Neutrophil (primary cell): ENCODE measurements around the gene RAB6B.

Experiments
- H3K27ac ChIP-seq: fragments of 200-600 bp; sonication (generic); 2 replicates; pipeline ENCODE4 v1.5.1; 2016; ENCODE audit warnings: mild to moderate bottlenecking, moderate library complexity
- H3K27me3 ChIP-seq: fragments of 200-600 bp; sonication (generic); 2 replicates; pipeline ENCODE4 v1.6.0; 2016; ENCODE audit warnings: mild to moderate bottlenecking
- H3K36me3 ChIP-seq: fragments of 200-600 bp; sonication (generic); 2 replicates; pipeline ENCODE4 v1.5.1; 2017
- H3K4me1 ChIP-seq, 2 experiments: fragments of 200-600 bp in 1 of 2; sonication (generic) in 1 of 2; 1 replicate in 1 of 2; 2 replicates in 1 of 2; pipeline versions ENCODE4 v1.5.1 to v1.6.1; 2013 to 2016; ENCODE audit warnings: low read depth in 1 of 2, low read length in 1 of 2, mild to moderate bottlenecking in 1 of 2, moderate library complexity in 1 of 2; ENCODE audit not compliant: control insufficient read depth in 1 of 2, insufficient read depth in 1 of 2
- H3K4me3 ChIP-seq, 2 experiments: fragments of 200-600 bp in 1 of 2; sonication (generic) in 1 of 2; 1 replicate in 1 of 2; 2 replicates in 1 of 2; pipeline ENCODE4 v1.5.1; 2013 to 2016; ENCODE audit warnings: low read depth in 1 of 2, low read length in 1 of 2, mild to moderate bottlenecking in 1 of 2, moderate library complexity in 1 of 2
- H3K9me3 ChIP-seq: fragments of 200-600 bp; sonication (generic); 2 replicates; pipeline ENCODE4 v1.5.1; 2016
- TF ChIP-seq, protein P1 (sequence below): fragments of 200-600 bp; sonication (generic); IDR thresholded peaks from 2 replicates; pipeline ENCODE4 v1.5.1; 2016; ENCODE audit warnings: antibody characterized with exemption

Gene RAB6B

DNA sequence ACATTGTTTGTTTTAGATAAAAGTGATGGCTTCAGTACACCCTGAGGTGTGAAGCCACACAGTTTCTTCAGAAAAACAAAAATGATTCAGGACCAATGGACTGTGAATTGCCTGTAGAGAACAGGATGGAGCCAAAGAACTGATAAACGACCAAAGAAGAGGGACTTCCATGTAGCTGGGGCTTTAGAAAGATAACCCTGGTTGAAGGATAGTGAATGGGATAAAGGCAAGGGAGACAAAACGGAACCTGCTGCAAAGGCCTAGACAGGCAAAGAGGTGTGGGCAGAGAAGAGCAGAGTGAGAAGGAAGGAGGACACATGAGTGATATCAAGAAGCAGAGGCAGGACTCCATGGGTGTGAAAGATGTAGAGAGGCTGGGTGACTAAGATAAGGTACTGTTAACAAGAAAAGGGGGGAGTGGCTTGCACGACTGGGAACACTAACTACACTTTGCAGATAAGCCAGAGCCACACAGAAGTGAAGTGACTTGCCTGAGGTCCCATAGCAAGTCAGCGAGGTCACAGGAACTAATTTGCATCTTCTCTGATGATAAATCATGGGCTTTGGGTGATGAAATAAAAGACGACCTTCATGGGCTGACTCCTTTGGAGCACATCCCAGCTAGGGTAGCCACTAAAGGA lies 44.3 kb downstream of the RAB6B start:
- Histone ChIP-seq H3K9me3 (no peaks in the 10 kb centered on the region), H3K27me3 (no peaks in the 10 kb centered on the region), H3K4me3 (no peak overlapping the region), H3K4me1 (no peaks in the 10 kb centered on the region), H3K27ac (no peak overlapping the region), H3K36me3 (no peaks in the 10 kb centered on the region)
- TF ChIP-seq, protein P1, sequence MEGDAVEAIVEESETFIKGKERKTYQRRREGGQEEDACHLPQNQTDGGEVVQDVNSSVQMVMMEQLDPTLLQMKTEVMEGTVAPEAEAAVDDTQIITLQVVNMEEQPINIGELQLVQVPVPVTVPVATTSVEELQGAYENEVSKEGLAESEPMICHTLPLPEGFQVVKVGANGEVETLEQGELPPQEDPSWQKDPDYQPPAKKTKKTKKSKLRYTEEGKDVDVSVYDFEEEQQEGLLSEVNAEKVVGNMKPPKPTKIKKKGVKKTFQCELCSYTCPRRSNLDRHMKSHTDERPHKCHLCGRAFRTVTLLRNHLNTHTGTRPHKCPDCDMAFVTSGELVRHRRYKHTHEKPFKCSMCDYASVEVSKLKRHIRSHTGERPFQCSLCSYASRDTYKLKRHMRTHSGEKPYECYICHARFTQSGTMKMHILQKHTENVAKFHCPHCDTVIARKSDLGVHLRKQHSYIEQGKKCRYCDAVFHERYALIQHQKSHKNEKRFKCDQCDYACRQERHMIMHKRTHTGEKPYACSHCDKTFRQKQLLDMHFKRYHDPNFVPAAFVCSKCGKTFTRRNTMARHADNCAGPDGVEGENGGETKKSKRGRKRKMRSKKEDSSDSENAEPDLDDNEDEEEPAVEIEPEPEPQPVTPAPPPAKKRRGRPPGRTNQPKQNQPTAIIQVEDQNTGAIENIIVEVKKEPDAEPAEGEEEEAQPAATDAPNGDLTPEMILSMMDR = no peak

DNA sequence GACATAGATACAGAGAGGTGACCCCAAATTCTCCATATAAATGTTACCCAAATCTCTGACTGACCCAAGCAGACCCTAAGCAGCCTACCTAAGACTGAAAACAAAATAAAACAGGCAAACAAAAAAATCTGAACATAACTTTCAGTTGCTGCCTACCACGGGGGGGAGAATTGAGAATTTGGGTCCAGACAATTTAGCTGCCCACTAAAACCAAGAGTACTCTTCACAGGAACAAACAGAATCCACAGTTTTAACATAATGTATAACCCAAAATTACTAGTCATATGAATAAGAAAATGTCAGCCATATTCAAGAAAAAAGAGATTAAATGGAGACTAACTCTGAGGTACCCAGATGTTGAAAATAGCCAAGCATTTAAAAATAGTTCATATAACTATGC lies 45.6 kb downstream of the RAB6B start:
- Histone ChIP-seq H3K4me3 (no peak overlapping the region), H3K36me3 (no peaks in the 10 kb centered on the region), H3K4me1 (no peaks in the 10 kb centered on the region), H3K27ac (no peak overlapping the region), H3K9me3 (no peaks in the 10 kb centered on the region), H3K27me3 (no peaks in the 10 kb centered on the region)
- TF ChIP-seq, protein P1 = no peak

DNA sequence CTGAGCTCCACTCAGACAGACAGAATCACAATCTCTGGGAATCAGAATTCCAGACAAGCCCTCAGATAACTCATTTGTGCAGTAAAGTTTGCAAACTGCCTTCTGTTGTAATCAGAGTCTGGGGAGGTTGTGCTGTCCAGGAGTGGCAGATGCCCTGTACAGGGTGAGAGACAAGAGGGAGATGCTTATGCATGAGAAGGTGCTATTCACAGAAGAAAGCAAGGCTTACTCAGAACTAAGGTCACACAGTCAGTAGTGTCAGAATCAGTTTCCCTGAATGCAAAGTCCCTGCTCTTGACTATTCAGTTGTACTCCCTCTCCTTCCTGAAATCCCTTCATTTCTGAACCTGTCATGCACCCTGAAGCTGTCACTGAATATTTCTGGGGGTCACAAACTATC lies 46.3 kb downstream of the RAB6B start:
- H3K4me1 ChIP-seq = no peaks in the 10 kb centered on the region
- TF ChIP-seq, protein P1 = no peak
- no peaks in the 10 kb centered on the region for H3K27me3 ChIP-seq
- H3K36me3 ChIP-seq = no peaks in the 10 kb centered on the region
- H3K27ac ChIP-seq = no peak overlapping the region
- no peaks in the 10 kb centered on the region for H3K9me3 ChIP-seq
- H3K4me3 ChIP-seq = no peak overlapping the region

DNA sequence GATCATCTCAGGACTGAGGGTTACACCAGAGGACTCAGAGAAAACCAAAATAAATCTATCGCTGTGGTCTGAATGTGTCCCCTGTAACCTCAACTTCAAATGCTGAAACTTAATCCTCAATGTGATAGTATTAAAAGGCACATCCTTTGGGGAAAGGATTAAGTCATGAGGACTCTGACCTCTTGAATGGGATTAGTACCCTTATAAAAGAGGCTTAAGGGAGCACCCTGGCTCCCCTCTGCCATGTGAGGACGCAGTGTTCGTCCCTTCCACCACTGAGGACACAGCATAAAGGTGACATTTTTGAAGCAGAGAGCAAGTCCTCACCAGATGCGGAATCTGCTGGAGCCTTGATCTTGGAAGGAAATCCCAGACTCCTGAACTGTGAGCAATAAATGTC lies 50.6 kb downstream of the RAB6B start:
- no peaks in the 10 kb centered on the region for H3K9me3 ChIP-seq
- H3K4me3 ChIP-seq = no peak overlapping the region
- TF ChIP-seq, protein P1 = no peak
- H3K36me3 ChIP-seq = no peaks in the 10 kb centered on the region
- no peaks in the 10 kb centered on the region for H3K4me1 ChIP-seq
- no peak overlapping the region for H3K27ac ChIP-seq
- H3K27me3 ChIP-seq = no peaks in the 10 kb centered on the region

DNA sequence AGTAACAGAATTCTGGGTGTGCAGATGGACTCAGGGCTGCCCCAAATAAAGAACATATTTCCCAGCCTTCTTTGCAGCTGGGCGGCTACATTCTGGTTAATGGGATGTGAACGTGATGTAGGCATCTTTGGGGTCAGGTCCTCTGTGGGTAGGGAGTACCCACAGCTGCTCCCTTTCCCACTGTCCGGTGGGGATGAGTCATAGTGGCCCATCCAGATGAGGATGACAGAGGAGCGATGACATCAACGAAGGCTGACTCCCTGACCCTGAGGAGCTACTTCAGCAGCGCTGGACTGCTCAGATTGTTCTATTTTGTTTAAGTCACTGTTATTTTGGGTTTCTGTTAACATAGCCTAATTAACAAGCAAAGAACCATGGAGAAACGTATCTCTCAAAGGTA lies 52.0 kb downstream of the RAB6B start:
- Histone ChIP-seq H3K36me3 (no peaks in the 10 kb centered on the region), H3K27me3 (no peaks in the 10 kb centered on the region), H3K4me1 (no peaks in the 10 kb centered on the region), H3K9me3 (no peaks in the 10 kb centered on the region), H3K4me3 (no peak overlapping the region), H3K27ac (no peak overlapping the region)
- TF ChIP-seq, protein P1 = no peak

DNA sequence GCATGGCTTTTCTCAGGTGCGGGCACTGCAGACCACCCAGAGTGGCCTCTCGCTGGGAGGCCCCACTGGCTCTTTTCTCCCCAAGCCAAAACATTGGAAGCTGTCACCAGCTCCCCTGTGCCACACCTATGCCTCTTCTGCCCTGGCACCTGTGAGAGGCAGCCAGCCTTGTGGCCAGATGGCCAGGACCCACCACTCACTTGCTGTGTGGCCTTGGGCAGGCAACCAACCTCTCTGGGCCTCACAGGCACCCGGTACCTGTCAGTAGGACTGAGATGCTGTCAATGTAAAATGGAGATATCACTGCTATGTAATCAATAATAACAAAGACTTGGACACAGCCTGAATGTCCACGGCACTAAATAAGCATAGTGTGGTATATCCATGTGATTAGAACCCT lies 53.5 kb downstream of the RAB6B start:
- H3K27me3 ChIP-seq = no peaks in the 10 kb centered on the region
- no peaks in the 10 kb centered on the region for H3K4me1 ChIP-seq
- H3K36me3 ChIP-seq = no peaks in the 10 kb centered on the region
- H3K27ac ChIP-seq = no peak overlapping the region
- TF ChIP-seq, protein P1 = no peak
- no peaks in the 10 kb centered on the region for H3K9me3 ChIP-seq
- no peak overlapping the region for H3K4me3 ChIP-seq
